Activated CD8-positive, alpha-beta T cell treated with anti-CD3 and anti-CD28 coated beads, Interleukin-2, amount 10 ng/mL, durations not matched to agents 7 days and 5 days (primary cell): ENCODE results near the gene INTS14. TPM values are rescaled to one million over a fixed set of nuclear protein-coding genes. Genes with fewer than 3 reads are reported as not detected.
A peak's percentile ranks its signal among the peaks of the same experiment; 100 is the strongest.

Experiments
- ATAC-seq: fragments of 150-1000 bp; cut with Tn5 transposase; one replicate; pipeline ENCODE4 v1.10.0; 2021; ENCODE audit warnings: moderate library complexity
- CTCF ChIA-PET: fragments of 350-600 bp; sonication (Branson Sonifier 250); formaldehyde crosslinking; loops from one replicate; lab custom pipeline; 2021; ENCODE audit warnings: antibody characterized with exemption; lab: Charles Lee
- POLR2A ChIA-PET: fragments of 350-600 bp; sonication (Branson Sonifier 250); formaldehyde crosslinking; loops from one replicate; lab custom pipeline; 2021; ENCODE audit warnings: antibody characterized with exemption; lab: Charles Lee
- DNase-seq: peaks from one replicate; pipeline ENCODE4 v3.0.0-alpha.2; 2020
- H3K27ac Mint-ChIP-seq: one replicate; pipeline ENCODE4 v1.8.0; 2021; ENCODE audit warnings: mild to moderate bottlenecking, mixed read lengths
- H3K27me3 Mint-ChIP-seq: one replicate; pipeline ENCODE4 v1.8.0; 2021; ENCODE audit warnings: low read depth, mixed read lengths
- H3K36me3 Mint-ChIP-seq: one replicate; pipeline ENCODE4 v1.8.0; 2021; ENCODE audit warnings: low read depth, mixed read lengths
- H3K4me1 Mint-ChIP-seq: one replicate; pipeline ENCODE4 v1.8.0; 2021; ENCODE audit warnings: low read depth, mixed read lengths
- H3K4me3 Mint-ChIP-seq: one replicate; pipeline ENCODE4 v1.8.0; 2021; ENCODE audit warnings: mild to moderate bottlenecking, mixed read lengths
- H3K9me3 Mint-ChIP-seq: one replicate; pipeline ENCODE4 v1.8.0; 2022; ENCODE audit warnings: mixed read lengths; ENCODE audit not compliant: insufficient read depth
- total RNA-seq, 2 experiments: library from RNA; stranded (reverse); gene quantifications; one replicate each; pipeline ENCODE4 v1.2.3, GENCODE V29; 2021

INTS14 gene
- total RNA-seq, 2 experiments from 2014 or later: 41.2 to 43.5 TPM

- Mint-ChIP-seq H3K9me3 (no peaks in the 10 kb centered on the region), H3K4me3 (peak overlapping the region; percentile 88), H3K27ac (peak overlapping the region; percentile 94), H3K36me3 (peaks cover 5% of the 10 kb centered on the region), H3K27me3 (no peaks in the 10 kb centered on the region), H3K4me1 (peaks cover 36% of the 10 kb centered on the region)
- ChIA-PET POLR2A (interaction anchor here (1.2 to 1.9 kb wide), 4 partner anchors 25 to 618 kb away, joined by 3 to 8 read pairs (median 6); partner anchors contain the start of gene RAB11A), CTCF (interaction anchor here (0.7 to 2.5 kb wide), 6 partner anchors 15 to 244 kb away, joined by 3 to 11 read pairs (median 4); no protein-coding TSS in a partner anchor)
- no peak for DNase-seq
- ATAC-seq: no peak
These were observed 1.1 kb upstream of the INTS14 start for GRCh38 chr15:65611888-65612615.

- DNase-seq: no peak
- no peak overlapping the region for H3K4me3 Mint-ChIP-seq
- H3K4me1 Mint-ChIP-seq: peaks cover 9% of the 10 kb centered on the region
- no peak for ATAC-seq
- POLR2A ChIA-PET: no interaction called here
- H3K36me3 Mint-ChIP-seq: peaks cover 19% of the 10 kb centered on the region
- H3K27me3 Mint-ChIP-seq: no peaks in the 10 kb centered on the region
- H3K27ac Mint-ChIP-seq: no peak overlapping the region
- no peaks in the 10 kb centered on the region for H3K9me3 Mint-ChIP-seq
- CTCF ChIA-PET: interaction anchor here (1.4 kb wide), 1 partner anchor 97 kb away, joined by 3 read pairs; no protein-coding TSS in a partner anchor
These were observed 7.4 kb downstream of the INTS14 start for GRCh38 chr15:65603559-65603958.

- H3K4me3 Mint-ChIP-seq: no peak overlapping the region
- no peaks in the 10 kb centered on the region for H3K9me3 Mint-ChIP-seq
- CTCF ChIA-PET: interaction anchor here (1.0 to 1.4 kb wide), 2 partner anchors 26 to 97 kb away, joined by 3 read pairs; no protein-coding TSS in a partner anchor
- no peak overlapping the region for H3K27ac Mint-ChIP-seq
- DNase-seq (no peak), ATAC-seq (no peak)
- POLR2A ChIA-PET: no interaction called here
- H3K36me3 Mint-ChIP-seq: peaks cover 23% of the 10 kb centered on the region
- H3K4me1 Mint-ChIP-seq: peaks cover 10% of the 10 kb centered on the region
- H3K27me3 Mint-ChIP-seq: no peaks in the 10 kb centered on the region
These were observed 7.8 kb downstream of the INTS14 start for GRCh38 chr15:65603134-65603533.

DNA sequence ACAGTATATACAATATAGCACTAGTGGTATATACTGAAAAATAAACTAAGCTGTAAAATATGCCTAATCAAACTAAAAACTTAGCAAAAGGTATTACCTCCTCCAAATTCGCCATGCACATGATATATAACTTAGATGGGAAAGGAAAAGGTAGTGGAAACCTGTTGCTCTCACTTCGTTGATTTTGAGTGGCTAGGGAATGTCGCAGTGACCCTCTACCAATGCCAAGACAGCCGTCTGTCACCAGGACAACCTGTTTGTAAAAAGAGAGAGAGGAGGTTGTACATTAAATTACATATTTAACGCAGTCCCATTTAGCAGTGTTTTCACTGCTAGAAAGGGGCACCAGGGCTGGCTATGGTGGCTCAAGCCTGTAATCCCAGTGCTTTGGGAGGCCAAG is 11.3 kb downstream of the INTS14 start:
- ATAC-seq (no peak), DNase-seq (no peak)
- Mint-ChIP-seq H3K9me3 (no peaks in the 10 kb centered on the region), H3K27ac (no peak overlapping the region), H3K27me3 (no peaks in the 10 kb centered on the region), H3K36me3 (peaks cover 34% of the 10 kb centered on the region), H3K4me3 (no peak overlapping the region), H3K4me1 (peaks cover 7% of the 10 kb centered on the region)
- CTCF ChIA-PET: no interaction called here
- POLR2A ChIA-PET: no interaction called here

GRCh38 chr15:65598468-65598867 is 12.5 kb downstream of the INTS14 start:
- H3K27me3 Mint-ChIP-seq: no peaks in the 10 kb centered on the region
- H3K36me3 Mint-ChIP-seq: peaks cover 34% of the 10 kb centered on the region
- POLR2A ChIA-PET: interaction anchor here (0.8 kb wide), 1 partner anchor 12 kb away, joined by 4 read pairs; the partner anchor contains the start of gene INTS14
- CTCF ChIA-PET: no interaction called here
- DNase-seq: no peak
- peaks cover 7% of the 10 kb centered on the region for H3K4me1 Mint-ChIP-seq
- H3K27ac Mint-ChIP-seq: peak overlapping the region; percentile 8
- no peaks in the 10 kb centered on the region for H3K9me3 Mint-ChIP-seq
- ATAC-seq: no peak
- no peak overlapping the region for H3K4me3 Mint-ChIP-seq

DNA sequence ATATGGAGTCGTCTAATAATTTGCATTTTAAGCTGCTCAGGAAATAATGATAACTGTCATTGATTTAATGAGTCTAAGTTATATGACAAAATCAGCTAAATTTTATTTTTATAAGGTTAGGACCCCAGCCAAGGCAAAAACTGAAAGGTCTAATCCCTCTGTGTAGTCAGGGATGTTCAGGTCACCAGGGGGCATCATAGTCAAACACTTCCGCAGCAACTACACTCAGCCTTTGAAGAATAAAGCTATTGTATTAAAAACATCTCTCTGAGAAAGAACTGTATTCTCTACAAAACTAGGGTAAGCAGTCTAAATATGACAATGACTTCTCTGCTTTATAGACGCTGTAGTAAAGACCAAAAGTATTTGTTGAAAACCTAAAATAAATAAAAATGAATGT is 15.0 kb downstream of the INTS14 start:
- Mint-ChIP-seq H3K36me3 (peaks cover 41% of the 10 kb centered on the region), H3K27ac (no peak overlapping the region), H3K4me3 (no peak overlapping the region), H3K9me3 (no peaks in the 10 kb centered on the region), H3K27me3 (no peaks in the 10 kb centered on the region), H3K4me1 (peaks cover 7% of the 10 kb centered on the region)
- ATAC-seq (no peak), DNase-seq (peak; percentile 30)
- ChIA-PET POLR2A (no interaction called here), CTCF (interaction anchor here (0.9 to 2.0 kb wide), 5 partner anchors 11 to 274 kb away, joined by 3 to 8 read pairs (median 6); partner anchors contain the start of gene RAB11A)

DNA sequence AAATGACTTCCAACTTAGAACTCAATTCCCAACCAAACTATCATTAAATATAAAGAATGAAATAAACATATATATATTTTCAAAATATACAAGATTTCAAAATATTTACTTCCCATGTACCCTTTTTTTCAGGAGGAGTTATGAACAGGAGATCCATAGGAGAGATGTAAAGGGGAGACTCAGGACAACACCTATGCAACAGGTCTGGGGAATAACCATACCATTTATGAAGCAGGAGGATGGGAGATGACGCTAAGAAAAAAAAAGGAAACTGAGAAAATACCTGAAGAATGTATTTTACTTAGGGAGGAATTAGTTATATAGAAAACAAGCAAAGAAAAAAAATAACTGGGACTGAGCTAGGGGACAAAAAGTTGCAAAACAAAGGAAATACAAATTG is 23.8 kb downstream of the INTS14 start:
- H3K9me3 Mint-ChIP-seq: no peaks in the 10 kb centered on the region
- H3K4me3 Mint-ChIP-seq: no peak overlapping the region
- H3K36me3 Mint-ChIP-seq: peaks cover 57% of the 10 kb centered on the region
- no peak overlapping the region for H3K27ac Mint-ChIP-seq
- no peak for ATAC-seq
- ChIA-PET CTCF (no interaction called here), POLR2A (interaction anchor here (0.7 kb wide), 2 partner anchors 16 to 648 kb away, joined by 5 read pairs; no protein-coding TSS in a partner anchor)
- H3K27me3 Mint-ChIP-seq: no peaks in the 10 kb centered on the region
- no peak for DNase-seq
- peaks cover 20% of the 10 kb centered on the region for H3K4me1 Mint-ChIP-seq

DNA sequence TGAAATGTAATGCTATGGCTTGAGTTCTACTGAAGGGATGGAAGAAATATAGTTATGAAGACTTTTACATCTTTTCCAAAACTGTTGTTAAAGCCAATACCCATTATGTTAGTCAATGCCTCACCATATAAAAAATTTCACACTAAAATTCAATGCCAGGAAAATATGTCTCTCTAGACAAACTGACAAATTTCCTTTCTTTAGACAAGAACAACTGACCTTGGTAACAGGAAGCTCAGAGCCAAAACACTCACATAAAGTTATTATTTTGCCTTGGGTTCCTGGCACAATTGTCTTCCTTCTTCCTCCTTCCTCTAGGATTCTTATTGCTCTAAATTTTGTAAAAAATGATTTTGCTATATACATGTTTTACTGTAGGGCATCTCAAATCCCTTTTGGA is 26.7 kb downstream of the INTS14 start:
- DNase-seq: no peak
- Mint-ChIP-seq H3K4me1 (peaks cover 28% of the 10 kb centered on the region), H3K4me3 (peak overlapping the region; percentile 43), H3K9me3 (no peaks in the 10 kb centered on the region), H3K27ac (peak overlapping the region; percentile 80), H3K36me3 (peaks cover 63% of the 10 kb centered on the region), H3K27me3 (no peaks in the 10 kb centered on the region)
- no peak for ATAC-seq
- ChIA-PET CTCF (interaction anchor here (0.8 to 1.5 kb wide), 2 partner anchors 11 to 28 kb away, joined by 3 to 6 read pairs; no protein-coding TSS in a partner anchor), POLR2A (interaction anchor here (0.6 to 1.5 kb wide), 3 partner anchors 27 to 705 kb away, joined by 3 read pairs; partner anchors contain the start of genes INTS14 and RAB11A)

DNA sequence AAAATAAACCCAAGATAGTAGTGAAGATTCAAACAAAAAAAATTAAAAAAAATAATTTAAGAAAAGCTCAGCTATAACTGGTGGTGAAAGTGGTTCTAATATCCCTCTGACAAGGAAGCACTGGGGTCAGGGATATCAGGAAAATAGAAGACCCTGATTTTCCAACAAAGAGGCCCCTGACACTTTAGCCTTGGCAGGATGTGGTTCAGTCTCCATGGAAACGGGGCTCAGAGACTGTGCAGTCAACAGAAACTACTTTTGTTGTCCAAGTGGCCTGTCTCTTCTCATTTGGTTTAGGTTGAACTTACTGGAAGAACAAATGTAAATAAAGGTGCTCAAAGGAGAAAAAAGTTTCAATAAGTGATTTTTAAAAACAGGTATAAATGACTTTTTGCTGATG is 27.2 kb downstream of the INTS14 start:
- H3K36me3 Mint-ChIP-seq: peaks cover 68% of the 10 kb centered on the region

GRCh38 chr15:65580287-65580686 is 30.6 kb downstream of the INTS14 start:
- no peak for DNase-seq
- no peaks in the 10 kb centered on the region for H3K27me3 Mint-ChIP-seq
- peak overlapping the region; percentile 52 for H3K27ac Mint-ChIP-seq
- ATAC-seq: no peak
- no peaks in the 10 kb centered on the region for H3K9me3 Mint-ChIP-seq
- H3K36me3 Mint-ChIP-seq: peaks cover 65% of the 10 kb centered on the region
- ChIA-PET POLR2A (interaction anchor here (1.0 kb wide), 1 partner anchor 63 kb away, joined by 3 read pairs; the partner anchor contains the start of gene DPP8), CTCF (interaction anchor here (0.8 kb wide), 1 partner anchor 11 kb away, joined by 3 read pairs; no protein-coding TSS in a partner anchor)
- H3K4me3 Mint-ChIP-seq: no peak overlapping the region
- peaks cover 28% of the 10 kb centered on the region for H3K4me1 Mint-ChIP-seq

More for the DNA sequence above, 27.2 kb downstream of the INTS14 start:
- Mint-ChIP-seq H3K4me1 (peaks cover 28% of the 10 kb centered on the region), H3K27ac (peak overlapping the region; percentile 80), H3K27me3 (no peaks in the 10 kb centered on the region), H3K9me3 (no peaks in the 10 kb centered on the region), H3K4me3 (peak overlapping the region; percentile 43)
- DNase-seq: peak; percentile 82
- ChIA-PET POLR2A (no interaction called here), CTCF (no interaction called here)
- peak; percentile 89 for ATAC-seq

- Mint-ChIP-seq H3K27ac (peak overlapping the region; percentile 52), H3K4me1 (peaks cover 27% of the 10 kb centered on the region), H3K9me3 (no peaks in the 10 kb centered on the region), H3K27me3 (no peaks in the 10 kb centered on the region), H3K36me3 (peaks cover 65% of the 10 kb centered on the region), H3K4me3 (no peak overlapping the region)
- ATAC-seq (no peak), DNase-seq (no peak)
- ChIA-PET CTCF (no interaction called here), POLR2A (no interaction called here)
These were observed 31.2 kb downstream of the INTS14 start for GRCh38 chr15:65579762-65580161.
